GM18526 (cell line): ENCODE data around the gene FOXG1.

Experiments
- POLR2A ChIP-seq: IDR thresholded peaks from 3 replicates; pipeline ENCODE4 v1.6.1; 2011; ENCODE audit not compliant: insufficient read length; ENCODE audit errors: extremely low read depth

Gene FOXG1

DNA sequence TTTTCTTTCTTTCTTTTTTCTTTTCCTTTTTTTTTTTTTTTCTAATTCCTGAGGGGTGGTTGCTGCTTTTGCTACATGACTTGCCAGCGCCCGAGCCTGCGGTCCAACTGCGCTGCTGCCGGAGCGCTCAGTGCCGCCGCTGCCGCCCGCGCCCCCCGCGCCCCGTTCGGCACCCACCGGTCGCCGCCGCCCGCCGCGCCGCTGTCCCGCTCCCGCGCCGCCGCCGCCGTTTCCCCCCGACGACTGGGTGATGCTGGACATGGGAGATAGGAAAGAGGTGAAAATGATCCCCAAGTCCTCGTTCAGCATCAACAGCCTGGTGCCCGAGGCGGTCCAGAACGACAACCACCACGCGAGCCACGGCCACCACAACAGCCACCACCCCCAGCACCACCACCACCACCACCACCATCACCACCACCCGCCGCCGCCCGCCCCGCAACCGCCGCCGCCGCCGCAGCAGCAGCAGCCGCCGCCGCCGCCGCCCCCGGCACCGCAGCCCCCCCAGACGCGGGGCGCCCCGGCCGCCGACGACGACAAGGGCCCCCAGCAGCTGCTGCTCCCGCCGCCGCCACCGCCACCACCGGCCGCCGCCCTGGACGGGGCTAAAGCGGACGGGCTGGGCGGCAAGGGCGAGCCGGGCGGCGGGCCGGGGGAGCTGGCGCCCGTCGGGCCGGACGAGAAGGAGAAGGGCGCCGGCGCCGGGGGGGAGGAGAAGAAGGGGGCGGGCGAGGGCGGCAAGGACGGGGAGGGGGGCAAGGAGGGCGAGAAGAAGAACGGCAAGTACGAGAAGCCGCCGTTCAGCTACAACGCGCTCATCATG lies 654 bp downstream of the FOXG1 start:
- no peak for TF ChIP-seq POLR2A

DNA sequence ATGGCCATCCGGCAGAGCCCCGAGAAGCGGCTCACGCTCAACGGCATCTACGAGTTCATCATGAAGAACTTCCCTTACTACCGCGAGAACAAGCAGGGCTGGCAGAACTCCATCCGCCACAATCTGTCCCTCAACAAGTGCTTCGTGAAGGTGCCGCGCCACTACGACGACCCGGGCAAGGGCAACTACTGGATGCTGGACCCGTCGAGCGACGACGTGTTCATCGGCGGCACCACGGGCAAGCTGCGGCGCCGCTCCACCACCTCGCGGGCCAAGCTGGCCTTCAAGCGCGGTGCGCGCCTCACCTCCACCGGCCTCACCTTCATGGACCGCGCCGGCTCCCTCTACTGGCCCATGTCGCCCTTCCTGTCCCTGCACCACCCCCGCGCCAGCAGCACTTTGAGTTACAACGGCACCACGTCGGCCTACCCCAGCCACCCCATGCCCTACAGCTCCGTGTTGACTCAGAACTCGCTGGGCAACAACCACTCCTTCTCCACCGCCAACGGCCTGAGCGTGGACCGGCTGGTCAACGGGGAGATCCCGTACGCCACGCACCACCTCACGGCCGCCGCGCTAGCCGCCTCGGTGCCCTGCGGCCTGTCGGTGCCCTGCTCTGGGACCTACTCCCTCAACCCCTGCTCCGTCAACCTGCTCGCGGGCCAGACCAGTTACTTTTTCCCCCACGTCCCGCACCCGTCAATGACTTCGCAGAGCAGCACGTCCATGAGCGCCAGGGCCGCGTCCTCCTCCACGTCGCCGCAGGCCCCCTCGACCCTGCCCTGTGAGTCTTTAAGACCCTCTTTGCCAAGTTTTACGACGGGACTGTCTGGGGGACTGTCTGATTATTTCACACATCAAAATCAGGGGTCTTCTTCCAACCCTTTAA lies 1.5 kb downstream of the FOXG1 start:
- TF ChIP-seq POLR2A: no peak

DNA sequence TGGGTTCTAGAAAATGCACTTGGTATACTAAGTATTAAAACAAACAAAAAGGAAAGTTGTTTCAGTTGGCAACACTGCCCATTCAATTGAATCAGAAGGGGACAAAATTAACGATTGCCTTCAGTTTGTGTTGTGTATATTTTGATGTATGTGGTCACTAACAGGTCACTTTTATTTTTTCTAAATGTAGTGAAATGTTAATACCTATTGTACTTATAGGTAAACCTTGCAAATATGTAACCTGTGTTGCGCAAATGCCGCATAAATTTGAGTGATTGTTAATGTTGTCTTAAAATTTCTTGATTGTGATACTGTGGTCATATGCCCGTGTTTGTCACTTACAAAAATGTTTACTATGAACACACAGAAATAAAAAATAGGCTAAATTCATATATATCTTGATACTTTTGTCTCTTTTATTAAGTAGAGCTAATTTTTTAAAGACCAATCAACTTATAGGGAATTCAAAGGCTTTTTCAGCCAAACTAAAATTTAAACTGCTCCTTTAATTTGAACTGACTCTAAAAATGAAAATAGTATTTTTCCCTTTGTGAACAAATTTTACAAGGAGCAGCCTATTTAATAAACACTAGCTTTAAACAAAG lies 2.8 kb downstream of the FOXG1 start:
- TF ChIP-seq POLR2A: no peak

DNA sequence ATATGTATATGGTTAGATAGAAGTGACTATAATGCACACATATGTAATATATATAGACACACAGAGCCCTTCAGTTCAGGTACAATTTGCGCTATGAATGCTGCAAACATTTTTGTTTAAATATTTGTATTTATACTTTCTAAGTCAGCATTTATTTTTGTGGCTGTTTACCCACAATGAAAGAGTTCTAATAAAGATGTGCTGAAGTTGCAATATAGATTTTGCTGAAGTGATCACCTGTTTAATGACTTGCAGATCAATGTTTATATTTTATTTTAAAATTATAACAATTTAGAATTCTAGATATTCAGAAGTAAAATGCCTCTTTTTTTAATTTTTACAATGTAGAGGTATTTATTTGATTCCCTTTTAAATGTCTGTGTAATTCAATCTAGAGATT lies 3.5 kb downstream of the FOXG1 start:
- no peak for TF ChIP-seq POLR2A

DNA sequence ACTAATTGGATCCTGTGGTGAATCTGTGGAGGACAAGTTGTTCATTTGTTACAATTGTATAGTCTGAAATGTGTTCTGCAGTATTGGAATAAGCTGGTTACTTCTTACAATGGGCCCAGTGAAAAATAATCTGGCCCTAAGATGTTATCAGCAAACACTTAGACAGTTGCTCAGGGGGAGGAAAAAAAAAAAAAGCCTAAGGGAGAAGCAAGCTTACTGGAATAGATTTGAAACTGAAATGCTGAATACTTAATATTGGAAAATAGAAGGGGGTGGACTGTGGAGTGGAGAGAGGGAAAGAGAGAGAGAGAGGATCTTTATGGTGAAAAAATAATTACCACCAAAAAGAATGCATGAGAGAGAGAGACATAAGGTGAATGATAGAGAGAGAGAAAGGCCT lies 4.0 kb downstream of the FOXG1 start:
- TF ChIP-seq POLR2A: no peak

DNA sequence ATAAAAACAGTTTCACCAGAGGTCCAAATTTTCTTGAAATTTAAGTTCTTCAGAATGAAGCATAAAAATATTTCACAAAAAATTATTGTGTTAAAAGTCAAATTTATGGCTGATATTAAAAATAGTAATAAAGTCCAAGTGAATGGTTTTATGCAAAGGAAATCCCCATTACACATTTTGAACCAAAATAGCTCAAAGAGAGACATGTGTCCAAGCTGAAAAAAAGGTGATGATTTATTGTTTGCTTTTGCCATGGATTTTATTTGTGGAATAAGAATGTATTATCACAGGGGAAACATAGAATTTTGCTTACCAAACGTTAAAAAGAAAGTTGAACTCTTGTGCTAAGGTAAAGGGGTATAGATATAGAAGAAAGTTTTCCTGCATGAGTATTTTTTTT lies 4.6 kb downstream of the FOXG1 start:
- TF ChIP-seq POLR2A: no peak

DNA sequence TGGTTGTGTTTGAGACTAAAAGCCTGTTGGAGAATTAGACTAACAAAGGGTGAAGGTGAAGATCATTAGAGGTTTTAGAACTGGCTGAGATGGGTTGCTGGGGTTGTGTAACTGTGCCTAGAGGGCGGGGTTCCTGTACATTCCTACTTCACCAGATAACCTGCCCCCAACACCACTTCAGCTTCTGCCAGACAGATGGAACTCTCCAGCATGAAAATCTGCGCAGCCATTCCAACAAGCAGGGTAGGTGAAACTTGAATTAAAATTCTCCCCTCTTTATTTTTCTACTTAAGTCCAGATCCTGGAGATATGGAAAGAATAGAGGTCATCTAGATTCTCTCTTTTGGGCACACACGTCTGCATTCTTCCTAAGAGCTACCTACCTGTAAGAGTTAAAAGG lies 6.0 kb downstream of the FOXG1 start:
- no peak for TF ChIP-seq POLR2A

DNA sequence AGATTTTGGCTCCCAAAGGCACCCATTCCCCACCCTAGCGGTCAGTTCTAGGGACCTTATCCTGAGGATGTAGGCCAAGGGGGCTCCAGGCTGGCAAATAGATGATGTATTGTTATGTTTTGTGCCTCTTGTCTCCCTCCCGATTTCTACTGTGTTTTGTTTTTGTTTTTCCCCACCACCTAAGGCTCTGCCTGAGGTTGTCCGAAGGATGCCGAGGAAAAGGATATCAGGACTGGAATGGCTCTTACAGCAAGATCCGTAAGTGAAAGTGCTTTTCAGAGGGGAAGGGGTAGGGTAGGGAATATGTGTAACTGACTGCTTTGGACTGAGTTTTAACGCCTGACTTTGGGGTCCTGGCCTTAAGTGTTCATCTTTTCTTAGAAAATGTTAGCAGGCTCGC lies 6.6 kb downstream of the FOXG1 start:
- no peak for TF ChIP-seq POLR2A

DNA sequence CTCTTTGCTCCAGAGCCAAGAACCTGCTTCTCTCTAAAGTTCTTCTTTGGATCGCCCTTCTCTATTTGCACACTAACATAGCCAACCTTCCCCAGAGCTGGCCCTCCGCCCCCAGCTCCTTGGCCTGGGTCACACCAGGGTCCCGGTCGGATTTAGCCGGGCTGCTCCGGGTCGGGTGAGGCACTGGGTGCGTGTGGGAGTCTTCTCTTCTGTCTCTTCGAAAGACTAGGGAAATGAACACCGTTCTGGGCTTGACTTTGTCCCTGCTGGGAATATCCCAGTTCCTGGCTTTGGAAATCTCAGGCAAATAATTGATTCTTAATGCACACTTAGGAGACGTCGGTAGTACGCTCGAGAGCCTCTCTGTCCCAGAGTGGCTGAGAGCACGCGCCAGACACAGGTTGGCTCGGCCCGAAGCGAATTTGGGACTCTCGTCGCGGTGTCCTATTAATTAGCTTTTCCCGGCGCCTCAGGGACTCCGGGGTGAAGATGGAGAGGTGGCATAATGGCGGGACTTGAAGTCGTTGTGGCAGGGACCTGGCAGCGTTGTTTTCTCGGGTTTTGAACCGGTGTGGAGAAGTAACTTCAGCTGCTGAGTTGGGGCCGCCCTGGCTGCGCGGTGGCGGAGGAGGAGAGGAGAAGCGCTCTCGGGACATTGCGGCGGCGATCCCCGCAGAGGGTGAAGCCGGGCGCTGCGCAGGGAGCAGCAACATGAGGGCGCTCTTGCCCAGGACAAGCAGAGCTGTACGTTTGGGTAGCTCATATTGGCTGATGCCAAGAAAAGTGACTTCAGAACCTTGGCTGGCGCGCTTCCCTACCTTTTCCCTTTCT lies 7.5 kb downstream of the FOXG1 start:
- no peak for TF ChIP-seq POLR2A

DNA sequence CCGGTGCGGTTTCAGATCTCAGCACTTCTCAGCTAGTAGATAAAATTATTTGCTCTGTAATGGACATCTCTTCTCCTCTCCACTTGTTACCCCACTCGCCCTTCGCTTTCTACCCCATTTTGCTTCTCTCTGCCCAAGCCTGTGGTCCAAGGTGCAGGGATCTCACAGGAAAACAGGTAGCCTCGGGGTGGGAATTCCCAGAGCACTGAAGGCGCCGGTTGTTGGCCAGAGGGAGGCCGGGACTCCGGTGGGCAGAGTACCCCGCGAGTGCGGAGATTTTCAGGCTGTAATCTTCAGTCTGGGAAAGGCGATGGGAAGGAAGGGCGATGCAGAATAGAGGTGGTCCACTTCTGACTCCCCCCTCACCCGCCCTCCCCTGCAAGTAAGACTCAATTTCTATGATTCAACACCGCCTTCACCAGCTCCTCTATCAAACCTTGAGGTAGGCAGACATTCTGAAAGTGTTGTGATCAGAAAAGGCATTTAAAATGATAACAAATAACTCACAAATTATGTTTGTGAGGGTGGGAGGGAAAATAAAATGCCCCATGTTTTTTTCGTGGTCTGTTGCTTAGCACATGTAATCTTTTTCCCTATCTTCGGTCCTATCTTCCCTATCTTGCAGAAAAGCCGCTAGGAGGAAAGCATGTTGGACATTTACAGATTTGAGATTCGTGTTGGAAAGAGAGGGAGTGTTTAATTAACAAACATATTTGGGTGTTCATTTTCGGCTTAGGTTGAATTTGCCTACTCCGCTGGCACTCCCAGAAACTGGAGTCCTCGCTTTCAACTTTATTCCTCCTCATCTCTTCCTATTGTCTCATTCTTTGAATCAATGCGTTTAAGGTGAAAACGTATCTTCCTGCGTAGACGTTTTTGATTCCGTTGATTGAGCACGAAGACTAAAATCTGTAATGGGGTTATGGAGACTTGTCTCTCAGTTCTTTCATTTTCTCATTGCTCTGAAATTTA lies 8.5 kb downstream of the FOXG1 start:
- no peak for TF ChIP-seq POLR2A

DNA sequence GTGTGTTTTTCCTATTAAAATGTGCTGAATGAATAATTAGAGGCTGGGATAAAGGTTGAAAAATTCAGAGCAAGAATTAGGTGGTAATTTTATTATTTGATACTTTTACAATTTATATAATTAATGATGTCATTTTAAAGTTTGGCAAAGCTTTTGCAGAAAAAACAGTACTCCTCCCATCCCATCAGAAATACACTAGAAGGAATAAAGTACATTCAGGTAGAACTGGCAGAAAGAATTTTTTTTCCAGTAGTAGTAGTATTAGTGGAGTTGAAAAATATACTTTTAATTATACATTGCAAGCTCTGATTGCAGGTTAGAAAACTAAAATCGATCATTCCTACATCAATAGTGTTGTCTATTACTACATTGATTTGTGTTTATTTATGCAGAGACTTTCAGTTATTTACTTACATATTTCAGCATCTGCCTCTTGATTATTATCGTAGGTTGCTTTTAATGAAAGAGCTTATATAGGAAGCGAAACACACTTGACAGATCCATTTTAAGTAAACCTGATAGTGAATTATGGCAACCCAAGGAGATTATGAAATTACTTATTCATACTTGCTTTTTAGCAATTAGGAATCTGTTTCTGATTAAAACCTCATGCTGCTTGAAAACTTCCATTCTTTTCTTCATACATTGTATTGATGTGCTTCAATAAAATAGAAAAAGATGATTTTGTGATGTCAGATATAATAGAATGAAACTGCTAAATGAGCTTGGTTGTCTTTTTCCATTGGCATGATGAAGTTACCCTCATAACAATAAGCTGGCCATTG lies 10.1 kb downstream of the FOXG1 start:
- no peak for TF ChIP-seq POLR2A

DNA sequence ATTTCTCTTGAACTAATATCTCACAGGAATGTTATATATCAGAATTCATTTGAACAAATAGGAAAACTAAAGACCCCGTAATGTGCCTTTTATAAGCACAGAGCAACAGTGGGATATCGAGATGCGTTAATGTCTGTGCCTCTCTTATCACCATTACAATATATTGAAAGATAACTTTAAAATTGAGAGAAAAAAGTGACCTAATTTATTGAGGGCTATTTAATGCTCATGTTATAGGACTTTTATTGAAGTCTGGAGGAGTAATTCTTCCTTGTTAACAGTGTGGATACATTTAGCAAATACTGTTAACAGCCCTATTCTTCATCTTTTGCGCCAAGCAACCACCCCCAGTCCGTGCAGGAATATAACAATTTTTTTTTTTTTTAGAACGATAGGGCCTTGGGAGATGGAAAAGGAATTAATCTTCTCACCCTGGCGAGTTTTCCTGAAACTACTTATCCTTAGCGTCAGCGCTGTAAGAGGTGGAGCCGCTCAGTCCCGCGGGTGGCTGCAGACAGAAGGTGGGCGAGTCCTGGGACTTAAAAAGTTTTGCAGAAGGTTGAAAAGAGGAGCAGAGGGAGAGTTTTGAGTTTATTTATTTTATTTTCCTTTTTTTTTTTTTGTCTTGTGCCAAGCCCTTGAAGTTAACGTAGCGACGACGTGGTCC lies 11.0 kb downstream of the FOXG1 start:
- TF ChIP-seq POLR2A: no peak
